Activated effector memory CD4-positive, alpha-beta T cell treated with anti-CD3 and anti-CD28 coated beads, Interleukin-2, amount 50 U/mL, for 16 hours (primary cell): Measurements from ENCODE around the gene PLEKHG7.
"Not testable (repeated sequence)": the region's sequence is repeated elsewhere in the genome, so short reads cannot be mapped to it uniquely, and the experiment has no call there.

ENCODE experiments used
- DNase-seq: peaks from one replicate; pipeline ENCODE4 v3.0.0-alpha.2; 2020

Gene PLEKHG7

DNA sequence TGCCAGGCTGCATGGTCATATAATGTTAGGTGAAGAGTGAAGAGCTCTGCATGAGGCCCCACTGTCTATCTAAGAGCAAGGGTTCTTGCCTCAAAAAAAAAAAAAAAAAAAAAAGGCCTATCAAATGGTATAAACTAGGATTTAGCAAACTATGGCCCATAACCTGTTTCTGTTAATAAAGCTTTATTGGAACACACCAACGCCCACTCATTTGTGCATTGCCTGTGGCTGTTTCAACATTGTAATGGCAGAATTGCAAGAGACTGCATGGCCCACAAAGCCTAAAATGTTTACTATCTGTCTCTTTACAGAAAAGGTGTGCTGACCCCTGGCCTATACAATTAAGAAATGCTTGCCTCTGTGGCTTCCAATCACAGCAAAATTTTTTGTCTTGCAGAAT, 12.8 kb downstream of the PLEKHG7 start:
- DNase-seq, result no peak

DNA sequence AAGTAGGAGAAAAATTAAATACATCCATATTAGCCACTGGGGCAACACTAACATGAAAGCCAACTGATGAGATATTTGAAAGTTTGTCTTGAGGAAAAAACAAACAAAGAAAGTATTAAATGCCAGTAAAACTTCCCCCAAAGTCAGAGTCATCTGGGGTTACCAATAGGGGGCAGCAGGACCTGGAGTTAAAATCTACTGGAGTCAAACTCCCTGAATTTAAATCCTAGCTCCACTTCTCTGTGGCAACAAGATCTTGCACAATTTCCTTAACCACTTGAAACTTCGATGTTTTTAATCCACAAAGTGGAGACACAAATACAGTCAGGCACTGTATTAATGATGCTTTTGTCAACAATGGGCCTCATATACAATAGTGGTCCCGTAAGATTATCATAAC, 14.4 kb downstream of the PLEKHG7 start:
- no peak for DNase-seq

DNA sequence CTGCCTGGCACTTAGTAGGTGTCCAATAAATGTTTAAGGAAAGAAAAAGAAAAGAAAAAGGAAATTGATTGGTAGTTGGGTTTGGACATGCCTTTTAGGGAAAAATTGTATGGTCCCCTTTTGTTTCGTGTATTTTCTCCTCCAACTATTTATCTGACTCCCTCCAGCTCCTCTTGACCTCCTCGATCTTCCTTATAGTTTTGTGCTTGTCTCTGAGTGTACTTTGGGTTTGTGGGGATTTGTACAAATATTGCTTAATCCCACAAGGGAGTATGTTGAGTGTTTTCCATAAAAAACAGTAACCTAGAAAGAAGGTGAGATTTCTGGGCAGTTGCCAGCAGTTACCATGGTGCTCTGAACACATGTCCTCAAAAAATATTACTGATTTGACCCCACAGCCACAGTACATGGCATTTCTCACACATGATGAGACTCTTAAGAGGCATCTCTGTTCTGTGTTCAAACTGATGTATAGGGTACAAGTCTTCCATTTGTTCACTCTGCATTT, 15.7 kb downstream of the PLEKHG7 start:
- no peak for DNase-seq

DNA sequence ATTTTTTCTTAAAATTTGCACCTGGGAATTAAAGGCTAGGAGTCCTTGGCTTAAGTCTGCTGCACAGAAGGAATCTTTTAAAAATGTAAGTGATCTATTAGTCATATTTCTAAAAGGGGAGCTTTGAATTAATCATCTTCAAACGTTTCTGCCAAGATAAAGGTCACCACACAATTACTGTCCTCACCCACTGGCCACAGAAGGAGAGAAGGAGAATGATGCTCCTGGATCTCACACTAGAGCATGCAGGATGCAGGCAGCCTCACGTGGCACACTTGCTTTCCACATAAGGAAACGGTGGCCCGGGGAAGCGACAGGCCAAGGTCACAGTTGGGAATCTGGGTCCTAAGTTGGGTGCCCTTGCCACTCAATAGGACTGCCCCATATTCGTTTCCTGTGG, 16.9 kb downstream of the PLEKHG7 start:
- DNase-seq, result no peak

DNA sequence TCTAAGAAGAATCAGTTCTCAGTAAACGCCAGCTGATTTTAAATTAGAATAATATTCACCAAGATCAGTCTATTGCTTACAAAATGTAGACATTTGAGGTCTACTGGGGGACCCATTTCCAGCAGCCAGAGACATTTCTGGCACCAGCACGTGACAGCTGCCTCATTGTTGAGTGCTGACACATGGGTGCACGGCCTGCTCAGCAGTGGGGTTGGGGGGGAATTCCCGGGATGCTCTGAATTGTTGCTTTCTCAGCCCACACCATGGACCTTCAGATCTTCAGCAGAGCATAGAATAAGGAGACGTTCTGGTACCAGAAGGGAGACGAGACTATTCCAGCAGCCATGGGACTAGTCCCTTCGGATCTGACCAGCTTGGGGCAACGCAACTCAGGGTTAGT, 18.3 kb downstream of the PLEKHG7 start:
- DNase-seq, result no peak

DNA sequence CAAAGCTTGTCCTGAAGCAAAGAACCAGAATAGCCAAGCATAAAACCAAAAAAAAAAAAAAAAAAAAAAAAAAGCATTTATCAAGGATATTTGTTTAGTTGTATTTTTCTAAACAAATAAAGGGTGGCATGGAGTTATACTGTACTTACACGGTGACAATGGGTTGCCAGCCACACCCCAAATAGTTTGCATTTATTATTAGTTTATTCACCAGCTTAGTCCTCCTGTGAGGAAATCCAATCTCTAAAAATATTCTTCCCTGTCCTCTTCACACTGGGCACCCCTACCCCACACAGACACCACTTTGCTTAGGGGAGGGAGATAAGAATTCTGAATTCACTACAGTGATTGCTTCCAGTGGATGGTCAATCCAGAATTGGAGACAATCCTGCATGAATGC, 18.9 kb downstream of the PLEKHG7 start:
- no peak for DNase-seq

DNA sequence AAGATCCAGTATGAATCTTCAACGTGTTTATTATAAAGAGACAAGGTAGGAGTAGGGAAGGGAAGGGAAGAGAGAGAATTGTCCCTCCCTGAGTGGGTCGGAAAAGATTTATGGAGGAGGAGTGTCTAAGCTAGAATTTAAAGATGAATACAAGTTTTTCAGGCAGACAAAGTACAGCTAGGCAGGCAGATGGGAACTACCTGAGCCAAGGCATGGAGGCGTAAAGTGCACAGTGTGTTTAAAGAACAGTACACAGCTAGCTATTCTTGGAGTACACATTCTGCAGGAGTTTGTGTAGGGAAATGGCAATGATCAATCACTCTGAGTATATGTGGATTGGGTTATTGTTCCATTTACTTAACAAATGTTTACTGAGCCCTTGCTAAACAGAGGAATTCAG, 20.1 kb downstream of the PLEKHG7 start:
- no peak for DNase-seq

DNA sequence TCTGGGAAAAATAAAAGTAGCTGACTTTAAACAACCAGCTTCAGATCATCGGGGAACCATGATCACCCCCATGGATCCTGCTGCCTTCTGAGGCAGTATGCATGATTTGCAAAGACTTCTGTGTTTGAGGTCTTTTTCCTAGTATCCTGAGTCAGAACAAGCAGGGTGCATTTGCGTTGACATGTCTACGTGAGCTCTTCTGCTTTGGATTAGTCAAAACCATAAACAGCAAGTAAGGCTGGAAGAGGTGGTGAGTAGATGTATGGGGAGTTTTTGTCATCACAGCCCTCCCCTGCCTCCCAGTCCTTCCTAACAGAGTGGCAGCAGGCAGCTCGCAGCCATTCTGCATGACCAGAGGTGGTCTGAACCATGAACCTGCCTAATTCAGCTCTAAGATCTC, 24.1 kb downstream of the PLEKHG7 start:
- no peak for DNase-seq

DNA sequence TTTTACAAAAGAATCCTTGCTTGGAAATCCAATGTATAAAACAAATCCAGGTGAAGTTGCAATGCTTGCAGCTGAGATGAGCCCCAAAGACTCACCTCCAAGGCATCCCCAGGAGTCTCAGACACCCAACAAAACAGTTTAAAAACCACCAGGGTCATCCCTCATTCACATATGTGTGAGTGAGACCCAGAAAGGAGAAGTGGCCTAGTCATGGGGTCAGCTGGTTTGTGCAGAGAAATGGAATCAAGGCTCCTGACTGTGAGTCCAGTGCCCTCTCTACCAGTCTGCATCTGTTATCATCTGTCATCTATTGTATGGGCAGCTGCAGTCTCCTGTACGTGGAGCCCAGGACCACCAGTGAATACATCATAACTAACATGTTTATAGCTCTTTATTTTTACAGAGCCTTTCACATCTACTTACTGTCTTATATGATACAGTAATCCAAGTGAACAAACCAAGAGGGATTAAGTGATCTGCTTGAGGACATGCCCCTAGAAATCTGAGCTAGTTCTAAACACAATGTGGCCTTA, 27.1 kb downstream of the PLEKHG7 start:
- no peak for DNase-seq

DNA sequence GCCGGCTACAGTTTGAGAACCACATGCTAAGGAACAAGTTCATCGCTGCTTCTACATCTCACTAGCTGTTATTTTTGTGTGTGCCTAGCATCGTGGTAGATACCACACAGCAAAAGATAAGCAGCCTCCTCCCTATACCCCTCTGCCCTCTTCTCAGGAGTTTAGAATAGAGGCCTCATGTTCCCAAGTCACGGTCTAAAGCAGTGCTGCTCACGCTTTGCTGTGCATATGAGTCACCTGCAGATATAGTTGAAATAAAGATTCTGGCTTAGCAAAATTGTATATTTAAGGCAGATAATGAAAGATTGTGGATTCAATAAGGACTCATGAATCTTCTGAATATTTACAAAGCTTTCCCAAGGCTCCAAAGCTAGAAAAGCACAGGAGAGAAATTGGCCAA, 28.0 kb downstream of the PLEKHG7 start:
- DNase-seq, result no peak

DNA sequence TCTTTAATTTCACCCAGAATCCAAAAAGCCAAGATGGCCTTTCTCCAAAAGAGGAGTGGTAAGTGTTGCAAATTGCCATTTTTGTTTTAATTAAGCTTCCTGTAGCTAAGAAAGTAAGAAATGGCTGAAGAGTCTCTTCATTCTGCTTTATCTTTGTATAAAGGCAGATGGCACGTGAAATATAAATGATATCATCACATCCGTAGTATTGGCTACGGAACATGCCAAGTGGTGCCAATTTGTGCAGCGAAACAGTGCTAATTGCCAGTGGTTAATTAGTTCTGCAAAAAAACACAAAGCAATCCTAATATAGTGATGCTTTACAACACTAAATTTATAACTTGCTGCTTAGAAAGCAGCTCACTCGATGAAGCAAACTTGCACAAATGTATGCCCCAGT, 29.4 kb downstream of the PLEKHG7 start:
- DNase-seq, result no peak

DNA sequence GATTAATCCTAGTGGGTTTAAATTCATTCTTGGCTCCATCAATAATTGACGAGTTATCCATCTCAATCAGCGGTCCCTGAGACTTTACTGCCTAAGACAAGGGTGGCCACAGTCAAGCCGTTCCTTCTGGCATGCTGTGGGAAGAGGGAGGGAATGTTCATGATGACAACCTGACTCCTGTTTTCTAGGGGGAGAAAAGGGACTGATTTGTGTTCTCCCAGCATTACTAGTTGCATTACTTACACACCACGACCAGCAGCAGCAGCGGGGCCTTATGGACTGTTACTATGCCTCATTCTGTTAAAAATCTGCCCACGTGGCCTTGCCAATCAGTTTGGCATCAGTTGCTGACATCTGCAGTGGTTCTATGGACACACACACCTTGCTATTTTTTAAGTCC, 29.9 kb downstream of the PLEKHG7 start:
- DNase-seq, result no peak

DNA sequence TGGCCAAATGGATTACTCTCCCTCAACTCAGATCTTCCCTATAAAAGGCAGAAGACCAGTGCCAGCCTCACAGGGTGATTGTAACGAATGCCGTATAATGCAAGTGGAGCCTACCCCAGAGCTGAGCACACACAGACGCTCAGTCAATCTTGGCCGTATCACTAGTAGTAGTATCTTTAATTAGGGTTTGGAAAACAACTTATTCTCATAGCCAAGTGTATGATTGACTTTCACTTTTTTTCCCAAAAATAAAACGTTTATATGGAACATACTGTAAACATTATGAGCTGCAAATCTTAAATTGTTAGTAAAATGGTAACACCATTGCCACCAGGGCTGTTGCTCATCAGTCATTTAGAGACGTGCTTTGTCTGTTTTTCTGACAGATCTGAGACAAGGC, 30.4 kb downstream of the PLEKHG7 start:
- no peak for DNase-seq

DNA sequence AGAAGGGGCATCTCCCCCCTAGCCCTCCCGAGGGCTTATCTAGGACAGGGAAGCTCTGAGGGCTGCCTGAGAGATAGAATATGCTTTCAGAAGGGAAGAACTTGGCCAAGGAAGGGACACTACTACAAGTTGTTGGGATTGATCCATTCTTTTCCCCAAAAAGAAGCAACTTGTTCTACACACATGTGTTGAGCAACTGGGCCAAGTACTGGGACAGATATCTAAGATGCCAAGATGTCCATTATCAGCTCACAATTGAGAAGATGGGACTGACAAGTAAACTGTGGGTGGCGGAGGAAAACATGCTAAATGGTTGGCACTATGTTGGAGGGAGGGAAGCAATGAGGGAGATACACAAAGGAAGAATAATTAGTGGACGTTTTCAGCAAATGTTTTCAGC, 30.9 kb downstream of the PLEKHG7 start:
- DNase-seq, result no peak

DNA sequence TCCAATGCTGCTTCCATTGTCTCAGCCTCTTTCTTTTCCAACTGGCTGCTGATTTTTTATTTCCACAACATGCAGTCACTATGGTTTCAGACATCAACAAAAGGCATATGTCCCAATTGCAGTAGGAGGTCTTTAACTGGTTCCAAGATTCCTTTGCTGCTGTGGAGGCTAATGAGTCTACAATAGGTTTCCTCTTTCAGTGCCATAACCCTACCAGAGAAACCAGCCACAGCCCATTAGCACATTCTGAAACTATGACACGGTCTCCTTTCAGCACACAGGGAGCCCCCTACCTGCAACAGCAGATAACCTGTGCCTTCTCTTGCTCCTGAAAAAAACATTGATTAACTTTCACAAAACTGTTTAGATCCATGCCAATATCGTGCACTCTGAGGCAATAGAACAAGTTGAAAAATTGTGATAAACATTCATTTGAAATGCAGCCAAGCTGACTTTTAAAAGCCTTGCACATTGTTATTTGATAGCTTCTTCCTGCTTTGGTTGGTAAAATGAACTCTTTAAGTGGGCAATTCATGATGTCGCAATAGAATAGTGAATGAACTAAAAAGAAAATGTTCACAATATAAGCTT, 32.4 kb downstream of the PLEKHG7 start:
- no peak for DNase-seq

DNA sequence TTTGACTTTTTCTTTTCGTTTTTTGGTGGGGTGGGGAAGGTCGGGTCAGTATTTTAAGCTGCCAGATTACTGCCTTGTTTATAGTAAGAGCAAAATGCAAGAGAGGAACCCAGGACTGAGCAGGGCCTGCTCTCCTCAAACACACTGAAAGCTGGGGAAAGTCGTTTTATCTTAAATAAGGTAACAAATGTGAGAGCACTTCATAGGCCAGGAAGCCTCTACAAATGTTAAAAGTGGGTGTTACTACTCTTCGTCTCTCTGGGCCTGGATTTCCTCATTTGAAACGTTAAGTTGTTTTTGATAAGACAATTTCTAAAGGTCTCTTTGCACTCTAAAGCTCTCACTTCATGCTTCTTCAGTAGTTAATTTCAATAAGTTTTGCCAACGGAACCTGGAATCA, 33.8 kb downstream of the PLEKHG7 start:
- DNase-seq, result no peak

DNA sequence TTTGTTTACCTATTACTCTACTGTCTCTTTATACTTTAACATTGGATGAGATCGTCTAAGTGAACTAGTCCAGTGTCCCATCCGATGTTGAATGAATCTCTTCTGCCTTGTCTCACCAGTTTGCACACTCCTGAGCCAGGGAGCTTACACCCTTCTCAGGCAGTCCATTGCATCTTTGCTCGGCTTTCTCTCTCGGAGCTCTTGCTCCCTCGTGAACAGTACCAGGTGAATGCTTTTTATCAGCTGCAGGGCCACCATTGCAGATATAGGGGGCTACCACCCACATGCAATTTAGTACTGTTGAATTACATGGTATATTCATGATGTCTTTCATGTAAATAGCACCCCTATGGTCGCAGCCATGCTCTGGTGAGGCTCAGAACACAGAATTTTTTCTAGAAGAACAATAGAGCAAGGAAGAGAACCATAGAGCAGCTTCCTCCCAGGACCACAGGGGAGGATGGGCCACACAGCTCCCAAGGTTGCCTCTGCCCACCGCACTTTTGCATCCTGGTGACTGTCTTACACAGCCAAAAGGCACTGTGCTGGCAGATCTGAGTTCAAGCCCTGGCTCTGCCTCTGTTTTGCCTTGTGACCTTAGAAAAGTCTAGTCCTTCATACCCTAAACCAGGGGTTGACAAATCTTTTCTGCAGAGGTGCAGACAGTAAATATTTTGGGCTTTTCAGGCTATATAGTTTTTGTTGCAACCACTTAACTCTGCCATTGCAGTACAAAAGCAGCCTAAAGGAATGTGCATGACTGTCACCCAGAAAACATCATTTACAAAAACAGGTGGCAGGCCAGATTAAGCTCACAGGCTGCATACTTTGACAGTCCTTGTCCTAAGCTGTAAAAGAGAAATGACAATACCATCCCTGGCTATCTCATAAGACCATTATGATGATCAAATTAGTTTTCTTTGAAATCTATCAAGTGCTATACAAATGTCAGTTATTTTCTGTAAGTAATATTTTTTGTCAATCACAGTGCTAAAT, 35.4 kb downstream of the PLEKHG7 start:
- no peak for DNase-seq

DNA sequence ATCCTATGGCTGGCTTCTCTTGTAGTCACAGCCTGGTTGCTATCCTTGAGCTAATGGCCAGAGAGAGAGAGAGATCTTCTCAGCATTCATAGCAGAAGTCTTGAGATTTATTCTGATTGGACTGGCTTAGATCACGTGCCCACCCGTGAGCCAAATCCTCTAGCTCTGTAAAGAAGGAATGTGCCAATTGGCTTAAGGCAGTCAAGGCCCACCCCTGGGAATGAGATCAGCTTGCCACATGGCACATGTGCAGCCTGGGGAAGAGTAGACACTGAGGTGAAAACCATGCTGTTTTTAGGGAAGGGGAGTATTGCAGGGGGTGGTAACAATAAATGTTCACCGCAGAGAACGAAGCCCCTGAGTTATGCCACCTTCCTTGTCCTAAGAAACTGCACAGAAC, 36.3 kb downstream of the PLEKHG7 start:
- DNase-seq, result no peak

DNA sequence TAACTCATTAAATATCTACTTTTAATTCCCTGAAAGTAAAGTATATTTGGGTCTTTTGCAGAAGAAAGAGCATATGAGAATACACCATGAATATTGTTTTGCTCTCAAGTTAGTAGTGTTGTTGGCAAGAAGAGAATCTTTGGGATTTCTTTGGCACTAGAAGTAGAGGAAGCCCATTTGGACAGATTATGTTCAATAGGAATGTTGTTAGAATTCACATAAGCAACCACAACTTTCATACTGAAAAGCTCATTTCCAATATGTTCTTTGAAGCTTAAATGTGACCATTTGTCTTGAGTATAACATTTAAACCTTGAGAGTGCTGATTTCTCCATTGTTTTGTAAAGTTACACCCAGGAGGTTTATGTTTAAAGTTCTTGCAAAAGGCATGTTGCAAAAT, 37.6 kb downstream of the PLEKHG7 start:
- no peak for DNase-seq

DNA sequence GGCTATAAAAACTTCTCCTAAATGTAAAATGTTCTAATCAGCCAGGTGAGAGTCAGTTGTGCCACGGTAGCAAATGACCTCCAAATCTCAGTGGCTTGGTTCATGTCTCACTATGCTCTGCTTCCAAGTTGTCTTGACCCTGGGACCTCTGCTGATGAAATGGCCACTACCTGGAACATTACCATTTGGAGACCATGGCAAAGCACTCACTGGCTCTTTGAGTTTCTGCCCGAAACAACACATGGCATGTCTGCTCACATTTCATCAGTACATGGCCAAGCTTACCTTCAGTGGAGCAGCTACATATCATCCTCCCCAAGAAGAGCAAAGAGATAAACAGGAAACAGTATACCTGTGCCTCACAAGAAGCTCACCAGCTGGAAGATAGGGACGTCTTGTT, 40.2 kb downstream of the PLEKHG7 start:
- no peak for DNase-seq

DNA sequence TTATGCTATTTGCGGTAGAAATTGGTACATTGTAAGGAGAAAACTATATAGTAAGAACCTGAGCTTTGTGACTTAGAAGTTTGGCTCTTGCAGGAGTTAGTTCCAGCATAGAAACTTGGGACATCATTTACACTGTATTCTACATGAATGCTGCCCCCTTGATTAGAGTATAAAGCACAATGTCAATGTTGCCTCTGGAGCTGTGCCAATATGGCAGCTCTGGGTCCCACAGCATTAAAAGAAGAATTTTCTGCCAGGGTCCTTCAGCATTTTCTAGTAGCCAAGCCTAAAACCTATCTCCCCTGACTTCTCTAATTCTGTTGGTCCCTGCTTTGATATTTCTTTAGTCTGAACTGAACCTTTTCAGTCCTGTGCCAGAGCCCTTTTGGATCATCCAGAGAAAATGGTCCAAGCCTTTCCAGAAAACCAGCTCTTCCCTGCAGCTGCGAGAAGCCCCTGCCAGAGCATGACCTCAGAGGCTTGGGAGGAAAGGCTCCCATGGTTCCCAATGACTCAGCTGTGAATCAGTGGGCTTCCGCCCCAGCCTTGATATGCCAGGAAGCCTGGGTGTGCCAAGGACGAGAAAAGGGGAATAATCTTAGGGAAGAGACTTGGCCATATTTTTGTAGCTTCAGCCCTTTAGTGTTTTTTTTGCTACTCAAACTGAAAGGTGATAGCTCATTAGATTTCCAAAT, 43.2 kb downstream of the PLEKHG7 start:
- DNase-seq, result no peak

DNA sequence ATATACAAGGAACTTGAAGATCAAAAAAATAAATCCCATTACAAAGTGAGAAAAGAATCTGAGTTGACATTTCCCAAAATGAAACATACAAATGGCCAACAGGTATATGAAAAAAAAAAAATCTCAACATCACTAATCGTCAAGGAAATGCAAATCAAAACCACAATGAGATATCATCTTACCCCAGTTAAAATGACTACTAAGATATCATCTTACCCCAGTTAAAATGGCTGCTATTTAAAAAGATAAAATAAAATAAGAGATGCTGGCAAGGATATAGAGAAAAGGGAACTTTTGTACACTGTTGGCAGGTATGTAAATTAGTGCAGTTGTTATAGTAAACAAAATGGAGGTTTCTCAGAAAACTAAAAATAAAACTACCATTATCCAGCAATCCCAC, 44.4 kb downstream of the PLEKHG7 start:
- no peak for DNase-seq

DNA sequence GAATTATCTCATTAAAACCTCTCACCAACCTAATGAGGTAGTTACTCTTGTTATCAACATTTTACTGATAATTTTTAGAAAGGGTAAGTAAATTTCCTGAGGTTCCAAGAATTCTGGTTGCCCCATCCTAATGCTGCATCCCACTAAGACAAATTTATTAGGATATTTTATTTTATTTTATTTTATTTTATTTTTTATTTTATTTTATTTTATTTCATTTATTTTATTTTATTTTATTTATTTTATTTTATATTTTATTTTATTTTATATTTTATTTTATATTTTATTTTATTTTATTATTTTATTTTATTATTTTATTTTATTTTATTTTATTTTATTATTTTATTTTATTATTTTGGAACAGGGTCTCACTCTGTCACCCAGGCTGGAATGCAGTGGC, 46.9 kb downstream of the PLEKHG7 start:
- DNase-seq, result not testable (repeated sequence)
